Ishikawa (cell line): ENCODE measurements around the gene LMTK2.

Experiments used
- RAD21 ChIP-seq: IDR thresholded peaks from 2 replicates; pipeline ENCODE4 v1.6.1; 2012; ENCODE audit warnings: low read depth
- TEAD4 ChIP-seq: IDR thresholded peaks from 2 replicates; pipeline ENCODE4 v1.6.1; 2012
- YY1 ChIP-seq: IDR thresholded peaks from 2 replicates; pipeline ENCODE4 v1.6.1; 2012; ENCODE audit warnings: low read depth

DNA sequence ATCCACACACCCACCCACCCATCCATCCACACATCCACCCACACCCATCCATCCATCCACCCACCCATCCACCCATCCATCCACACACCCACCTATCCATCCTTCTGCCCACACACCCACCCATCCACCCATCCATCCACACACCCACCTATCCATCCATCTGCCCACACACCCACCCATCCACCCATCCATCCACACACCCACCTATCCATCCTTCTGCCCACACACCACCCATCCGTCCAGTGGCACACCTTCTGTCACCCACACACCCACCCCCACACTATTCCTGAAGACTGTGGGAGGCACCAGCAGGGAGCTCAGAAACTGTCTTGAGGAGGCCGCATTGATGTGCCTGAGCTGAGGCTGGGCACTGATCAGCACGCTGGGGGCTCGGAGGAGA is 136.3 kb downstream of the LMTK2 start:
- TF ChIP-seq TEAD4 (no peak), YY1 (no peak), RAD21 (no peak)
